ENCODE results near the gene ABLIM2.

ABLIM2 gene

GRCh38 chr4:7981738-7982394, 176.7 kb downstream of the ABLIM2 start:
- DNase-seq (ENCODE audit: low read depth in 2 of 2): no peak

GRCh38 chr4:7980036-7980435, 178.6 kb downstream of the ABLIM2 start:
- DNase-seq (ENCODE audit: low read depth in 2 of 2): no peak

- DNase-seq (ENCODE audit: low read depth in 2 of 2): no peak
These were observed 179.0 kb downstream of the ABLIM2 start for GRCh38 chr4:7979652-7979968.

- DNase-seq (ENCODE audit: low read depth in 2 of 2): no peak
These were observed 179.5 kb downstream of the ABLIM2 start for GRCh38 chr4:7978907-7979651.

GRCh38 chr4:7978489-7978888, 180.1 kb downstream of the ABLIM2 start:
- no peak for DNase-seq (ENCODE audit: low read depth in 2 of 2)

- DNase-seq (ENCODE audit: low read depth in 2 of 2): no peak
These were observed 182.0 kb downstream of the ABLIM2 start for GRCh38 chr4:7976634-7977033.

- no peak for DNase-seq (ENCODE audit: low read depth in 2 of 2)
These were observed 182.6 kb downstream of the ABLIM2 start for GRCh38 chr4:7976025-7976424.

GRCh38 chr4:7974425-7974824, 184.2 kb downstream of the ABLIM2 start:
- DNase-seq (ENCODE audit: low read depth in 2 of 2): no peak

- no peak for DNase-seq (ENCODE audit: low read depth in 2 of 2)
These were observed 185.1 kb downstream of the ABLIM2 start for GRCh38 chr4:7973545-7973981.

- DNase-seq (ENCODE audit: low read depth in 2 of 2): no peak
These were observed 186.6 kb downstream of the ABLIM2 start for GRCh38 chr4:7971881-7972500.

GRCh38 chr4:7971159-7971631, 187.4 kb downstream of the ABLIM2 start:
- DNase-seq (ENCODE audit: low read depth in 2 of 2): no peak

GRCh38 chr4:7970361-7970946, 188.2 kb downstream of the ABLIM2 start:
- no peak for DNase-seq (ENCODE audit: low read depth in 2 of 2)

- no peak for DNase-seq (ENCODE audit: low read depth in 2 of 2)
These were observed 190.2 kb downstream of the ABLIM2 start for GRCh38 chr4:7968262-7968896.

GRCh38 chr4:7967501-7968261, 190.9 kb downstream of the ABLIM2 start:
- no peak for DNase-seq (ENCODE audit: low read depth in 2 of 2)

GRCh38 chr4:7967063-7967440, 191.6 kb downstream of the ABLIM2 start:
- DNase-seq (ENCODE audit: low read depth in 2 of 2): no peak

GRCh38 chr4:7966281-7967062, 192.1 kb downstream of the ABLIM2 start:
- DNase-seq (ENCODE audit: low read depth in 2 of 2): no peak

GRCh38 chr4:7964890-7965662, 193.5 kb downstream of the ABLIM2 start:
- DNase-seq (ENCODE audit: low read depth in 2 of 2): no peak

GRCh38 chr4:7964459-7964858, 194.2 kb downstream of the ABLIM2 start:
- DNase-seq (ENCODE audit: low read depth in 2 of 2): no peak

GRCh38 chr4:7963691-7964090, 194.9 kb downstream of the ABLIM2 start:
- DNase-seq (ENCODE audit: low read depth in 2 of 2): no peak
